ENCODE data around the gene FMNL2. TPM values are rescaled to one million over a fixed set of nuclear protein-coding genes. Genes with fewer than 3 reads are reported as not detected.

Gene FMNL2
- total RNA-seq, 1 experiment from 2014 or later = 33.6 TPM

DNA sequence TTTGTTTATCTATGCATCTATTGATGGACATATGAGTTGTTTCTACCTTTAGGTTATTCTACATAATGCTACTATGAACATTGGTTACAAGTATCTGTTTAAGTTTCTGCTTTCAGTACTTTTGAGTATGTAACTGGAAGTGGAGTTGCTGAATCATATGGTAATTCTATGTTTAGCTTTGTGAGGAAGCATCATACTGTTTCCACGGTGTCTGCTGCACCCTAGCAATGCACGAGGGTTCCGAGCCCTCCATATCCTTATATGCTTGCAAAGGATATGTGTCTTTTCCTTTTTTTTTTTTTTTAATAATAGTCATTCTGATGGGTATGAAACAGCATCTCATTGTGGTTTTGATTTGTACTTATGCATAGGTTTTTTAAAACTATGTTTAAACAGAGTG lies 83.7 kb downstream of the FMNL2 start:
- H3K4me1 Mint-ChIP-seq = peaks cover 50 to 59% of the 10 kb centered on the region in 2 experiments
- Histone ChIP-seq H3K23me2 (ENCODE audit: insufficient read length, low read depth, low read length, poor library complexity, severe bottlenecking) (no peaks in the 10 kb centered on the region), H3K27ac (ENCODE audit: insufficient read length, low read depth, low read length) (no peak overlapping the region), H3T11ph (ENCODE audit: low read length) (no peak overlapping the region), H2AK5ac (ENCODE audit: insufficient read length, low read length) (no peak overlapping the region), H3K9ac (ENCODE audit: extremely low read depth, insufficient read length, low read length) (no peak overlapping the region), H4K91ac (ENCODE audit: insufficient read length, low read depth, low read length) (no peak overlapping the region), H4K20me1 (ENCODE audit: control insufficient read depth, insufficient read depth, insufficient read length) (no peaks in the 10 kb centered on the region), H3K79me2 (ENCODE audit: insufficient read depth, low read length) (peaks cover 6% of the 10 kb centered on the region; the same call in 1 of the 2 replicates), H3K4ac (ENCODE audit: low read depth, low read length) (no peak overlapping the region), H2BK5ac (ENCODE audit: insufficient read length, low read length) (no peak overlapping the region), H3K79me1 (ENCODE audit: insufficient read depth, low read depth, low read length, poor library complexity, severe bottlenecking) (peaks cover 3% of the 10 kb centered on the region), H4K5ac (ENCODE audit: insufficient read length, low read depth, low read length) (no peak overlapping the region), H3K56ac (ENCODE audit: insufficient read length, low read depth, low read length) (no peak overlapping the region), H2BK12ac (ENCODE audit: insufficient read length, low read depth, low read length) (no peak overlapping the region), H2BK120ac (ENCODE audit: low read depth, low read length, poor library complexity, severe bottlenecking) (no peak overlapping the region), H3K23ac (ENCODE audit: insufficient read length, low read depth, low read length) (no peak overlapping the region), H3K18ac (ENCODE audit: insufficient read length, low read depth, low read length) (no peak overlapping the region), H2BK15ac (ENCODE audit: low read depth, low read length) (no peak overlapping the region), H3K4me1 (ENCODE audit: insufficient read depth, low read length) (peaks cover 10% of the 10 kb centered on the region), H3K27me3 (ENCODE audit: insufficient read depth, low read length) (no peaks in the 10 kb centered on the region), H2AFZ (ENCODE audit: low read length) (no peak overlapping the region), H3K4me2 (ENCODE audit: insufficient read depth, insufficient read length, low read length) (no peak overlapping the region), H3K9me3 (ENCODE audit: control insufficient read depth, low read depth, low read length) (no peaks in the 10 kb centered on the region), H3K14ac (ENCODE audit: insufficient read depth, low read length) (no peak overlapping the region), H2BK20ac (ENCODE audit: low read depth, low read length, poor library complexity, severe bottlenecking) (no peak overlapping the region), H4K8ac (replicated peaks; ENCODE audit: insufficient read length, low read depth, low read length) (no peak overlapping the region)
- WGBS (ENCODE audit: extremely low coverage, insufficient read length, low lambda C conversion rate) = no CpG with 5 or more reads among the region's 3 CpGs
- DNase-seq = no peak
- H3K36me3 Mint-ChIP-seq (ENCODE audit: insufficient read depth in 1 of 3, low read depth in 3 of 3) = no peaks in the 10 kb centered on the region; a peak in 1 of 7 replicates
- H3K9me3 Mint-ChIP-seq = no peaks in the 10 kb centered on the region
- no peaks in the 10 kb centered on the region for H3K27me3 Mint-ChIP-seq (ENCODE audit: low read depth)
- TF ChIP-seq, protein P1, sequence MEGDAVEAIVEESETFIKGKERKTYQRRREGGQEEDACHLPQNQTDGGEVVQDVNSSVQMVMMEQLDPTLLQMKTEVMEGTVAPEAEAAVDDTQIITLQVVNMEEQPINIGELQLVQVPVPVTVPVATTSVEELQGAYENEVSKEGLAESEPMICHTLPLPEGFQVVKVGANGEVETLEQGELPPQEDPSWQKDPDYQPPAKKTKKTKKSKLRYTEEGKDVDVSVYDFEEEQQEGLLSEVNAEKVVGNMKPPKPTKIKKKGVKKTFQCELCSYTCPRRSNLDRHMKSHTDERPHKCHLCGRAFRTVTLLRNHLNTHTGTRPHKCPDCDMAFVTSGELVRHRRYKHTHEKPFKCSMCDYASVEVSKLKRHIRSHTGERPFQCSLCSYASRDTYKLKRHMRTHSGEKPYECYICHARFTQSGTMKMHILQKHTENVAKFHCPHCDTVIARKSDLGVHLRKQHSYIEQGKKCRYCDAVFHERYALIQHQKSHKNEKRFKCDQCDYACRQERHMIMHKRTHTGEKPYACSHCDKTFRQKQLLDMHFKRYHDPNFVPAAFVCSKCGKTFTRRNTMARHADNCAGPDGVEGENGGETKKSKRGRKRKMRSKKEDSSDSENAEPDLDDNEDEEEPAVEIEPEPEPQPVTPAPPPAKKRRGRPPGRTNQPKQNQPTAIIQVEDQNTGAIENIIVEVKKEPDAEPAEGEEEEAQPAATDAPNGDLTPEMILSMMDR (conservative IDR thresholded peaks at IDR 0.05) = no peak
- H3K27ac Mint-ChIP-seq = no peak overlapping the region
- no peak overlapping the region for H3K4me3 Mint-ChIP-seq

All from H9 (cell line).